ENCODE results near the gene RPTOR.
A peak's percentile ranks its signal among the peaks of the same experiment; 100 is the strongest.

The RPTOR gene

GRCh38 chr17:80850109-80850508, 305.5 kb downstream of the RPTOR start:
- no peak for DNase-seq (ENCODE audit: low spot score)

DNA sequence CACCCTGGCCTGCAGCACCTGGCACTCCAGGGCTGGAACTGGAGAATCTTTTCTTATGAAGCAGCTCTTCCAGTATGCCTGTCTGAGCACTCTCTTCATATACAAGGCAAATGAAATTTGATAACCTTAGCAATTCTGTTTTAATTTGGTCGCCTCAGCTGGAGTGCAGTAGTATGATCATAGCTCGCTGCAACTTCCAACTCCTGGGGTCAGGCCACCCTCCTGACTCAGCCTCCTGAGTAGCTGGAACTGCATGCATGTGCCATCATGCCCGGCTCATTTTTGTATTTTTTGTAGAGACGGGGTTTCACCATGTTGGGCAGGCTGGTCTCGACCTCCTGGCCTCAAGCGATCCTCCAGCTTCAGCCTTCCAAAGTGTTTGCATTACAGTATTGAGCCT, 306.2 kb downstream of the RPTOR start:
- DNase-seq (ENCODE audit: low spot score): no peak

GRCh38 chr17:80851277-80851925, 306.8 kb downstream of the RPTOR start:
- no peak for DNase-seq (ENCODE audit: low spot score)

- DNase-seq (ENCODE audit: low spot score): no peak
These were observed 307.9 kb downstream of the RPTOR start for GRCh38 chr17:80852476-80853015.

DNA sequence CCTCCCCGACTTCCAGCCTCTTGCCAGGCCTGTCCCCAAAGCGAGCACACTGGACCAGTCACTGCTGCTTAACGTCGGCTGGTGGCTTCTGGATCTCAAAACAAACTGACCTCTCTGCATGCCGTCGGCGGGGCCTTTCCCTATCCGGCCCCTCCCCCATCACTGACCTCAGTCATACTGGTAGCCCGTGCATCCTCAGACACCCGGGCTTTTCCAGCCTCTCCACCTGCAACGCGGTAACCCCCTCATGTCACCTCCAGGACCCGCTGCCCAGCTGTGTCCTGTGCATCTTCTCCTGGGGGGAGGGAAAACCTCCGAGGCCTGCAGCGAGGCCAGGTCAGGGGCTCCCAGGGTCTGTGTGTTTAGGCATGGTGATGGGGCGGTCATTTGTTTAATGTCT, 308.4 kb downstream of the RPTOR start:
- DNase-seq (ENCODE audit: low spot score): no peak

GRCh38 chr17:80854220-80854619, 309.6 kb downstream of the RPTOR start:
- DNase-seq (ENCODE audit: low spot score): no peak

DNA sequence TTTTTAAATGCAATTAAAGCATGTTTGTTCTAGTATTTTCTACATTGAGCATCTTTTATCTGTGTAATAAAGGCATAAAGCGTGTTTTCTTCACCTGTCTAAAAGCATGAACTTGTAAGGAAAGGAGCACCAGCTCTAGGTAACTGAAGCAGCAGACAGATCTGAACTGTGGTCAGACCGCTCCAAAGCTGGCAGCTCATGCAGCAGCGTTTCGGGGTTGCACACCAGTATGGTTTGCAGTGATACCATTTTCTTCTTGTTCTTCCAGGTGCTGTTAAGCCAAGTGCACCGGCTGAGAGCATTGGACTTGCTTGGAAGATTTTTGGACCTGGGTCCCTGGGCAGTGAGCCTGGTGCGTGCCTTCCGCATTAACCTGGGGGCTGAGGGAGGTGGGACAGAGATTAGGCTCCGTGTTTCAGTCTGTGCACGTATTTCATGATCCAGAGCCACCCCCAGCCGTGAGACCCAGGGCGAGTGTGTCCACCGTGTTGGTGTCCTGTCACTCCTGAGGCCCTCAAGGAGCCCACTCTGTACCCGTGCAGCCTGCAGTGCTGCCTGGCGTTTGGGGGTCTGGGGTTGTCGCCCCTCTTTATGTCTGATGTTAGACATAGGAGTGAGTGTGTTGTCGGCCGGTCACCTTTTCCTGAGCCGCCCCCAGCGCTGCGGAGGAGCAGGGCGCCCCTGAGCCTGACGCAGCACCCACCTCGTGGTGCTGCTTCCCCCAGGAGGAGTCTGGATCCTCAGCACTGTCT, 310.7 kb downstream of the RPTOR start:
- DNase-seq (ENCODE audit: low spot score): no peak

DNA sequence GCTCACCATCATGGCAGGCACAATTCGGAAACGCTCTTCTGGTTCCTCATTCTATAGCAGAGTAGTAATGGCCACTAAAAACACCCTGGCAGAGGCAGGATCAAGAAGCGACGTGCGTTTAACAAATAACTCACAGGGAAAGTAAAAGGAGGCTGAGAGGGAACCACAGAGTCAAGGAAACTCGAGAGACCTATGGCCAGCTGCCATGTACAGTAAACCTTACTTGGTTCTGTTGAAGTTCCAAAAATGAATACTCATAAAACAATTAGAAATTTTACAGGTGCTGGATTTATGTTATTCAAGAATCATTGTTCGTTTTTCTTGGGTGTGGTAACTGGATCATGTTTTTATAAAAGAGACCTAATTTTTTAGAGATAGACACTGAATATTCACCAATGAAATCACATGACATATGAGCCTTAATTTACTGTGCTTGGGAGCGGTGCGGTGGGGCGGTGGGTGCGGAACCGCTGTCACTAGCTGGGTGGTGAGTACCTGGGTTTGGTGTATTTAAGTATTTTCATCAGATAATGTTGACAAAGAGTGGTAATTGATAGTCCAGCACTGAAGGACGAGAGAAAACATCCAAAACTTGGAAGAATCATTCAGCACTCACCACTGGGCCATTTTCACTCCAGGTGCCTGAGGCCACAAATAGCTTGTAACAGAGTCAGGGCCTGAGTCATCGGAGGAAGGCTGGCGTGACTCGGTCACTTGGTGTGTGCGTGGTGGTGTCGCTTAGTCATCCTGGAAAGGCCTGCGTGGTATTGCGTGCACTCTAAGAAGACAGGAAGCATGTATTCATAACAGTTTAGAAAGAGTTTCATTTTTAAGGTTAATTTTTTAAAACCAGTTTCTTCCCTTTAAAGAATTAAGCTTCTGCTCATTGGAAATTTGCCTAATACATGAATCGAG, 311.6 kb downstream of the RPTOR start:
- DNase-seq (ENCODE audit: low spot score): no peak

DNA sequence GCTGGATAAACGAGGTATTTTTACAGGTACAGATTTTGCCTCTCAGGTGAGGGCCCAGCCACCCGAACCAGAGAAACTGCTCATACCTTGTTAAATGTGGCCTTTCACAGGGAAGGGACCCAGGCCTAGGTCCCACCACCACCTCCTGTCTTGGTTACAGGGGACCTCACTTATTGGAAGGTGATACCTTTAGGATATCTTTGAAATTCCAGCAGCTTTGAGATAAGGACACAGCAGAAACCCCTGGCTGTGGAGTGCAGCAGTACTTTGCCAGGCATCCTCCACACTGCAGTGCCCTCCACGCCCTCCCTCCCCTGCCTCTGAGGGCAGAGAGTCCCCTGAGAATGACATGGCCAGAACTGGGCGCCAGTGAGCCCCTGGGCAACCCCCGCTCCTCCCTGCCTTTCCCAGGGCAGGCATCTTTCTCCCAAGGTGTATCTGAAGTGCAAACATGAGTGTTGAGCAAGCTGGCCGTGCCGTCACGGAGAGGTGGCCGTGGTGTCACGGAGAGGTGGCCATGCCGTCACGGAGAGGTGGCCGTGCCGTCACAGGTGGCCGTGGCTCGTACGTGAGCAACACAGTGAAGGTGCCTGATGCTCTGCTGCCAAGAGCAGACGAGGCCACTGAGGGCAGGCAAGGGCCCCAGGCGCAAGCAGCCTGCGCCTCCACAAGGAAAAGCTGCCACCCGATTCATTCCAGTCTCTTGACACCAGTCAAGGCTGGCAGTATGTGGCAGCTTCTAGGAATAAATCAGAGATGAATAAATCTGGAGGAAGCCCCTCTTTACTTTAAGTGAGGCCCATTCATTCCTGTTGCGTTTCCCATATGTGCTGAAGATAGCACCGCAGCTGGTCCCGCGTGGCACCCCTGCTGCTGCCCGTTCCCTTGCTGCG, 312.5 kb downstream of the RPTOR start:
- DNase-seq (ENCODE audit: low spot score): no peak

DNA sequence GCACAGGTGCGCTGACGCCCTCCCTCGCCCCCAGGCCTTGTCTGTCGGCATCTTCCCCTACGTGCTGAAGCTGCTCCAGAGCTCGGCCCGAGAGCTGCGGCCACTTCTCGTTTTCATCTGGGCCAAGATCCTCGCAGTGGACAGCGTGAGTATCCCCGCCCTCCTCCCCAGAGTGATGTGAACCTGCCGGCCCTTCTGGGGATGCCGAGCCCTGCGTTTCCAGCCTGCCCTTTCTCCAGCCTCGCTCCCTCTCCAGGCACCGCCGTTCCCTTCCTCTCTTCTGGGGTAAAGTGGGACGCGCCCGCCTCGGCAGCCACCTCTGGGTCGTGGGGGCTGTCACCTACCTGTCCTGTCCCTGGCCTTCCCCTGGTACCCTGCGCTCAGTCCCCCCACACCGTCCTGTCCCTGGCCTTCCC, 313.1 kb downstream of the RPTOR start:
- no peak for DNase-seq (ENCODE audit: low spot score)

DNA sequence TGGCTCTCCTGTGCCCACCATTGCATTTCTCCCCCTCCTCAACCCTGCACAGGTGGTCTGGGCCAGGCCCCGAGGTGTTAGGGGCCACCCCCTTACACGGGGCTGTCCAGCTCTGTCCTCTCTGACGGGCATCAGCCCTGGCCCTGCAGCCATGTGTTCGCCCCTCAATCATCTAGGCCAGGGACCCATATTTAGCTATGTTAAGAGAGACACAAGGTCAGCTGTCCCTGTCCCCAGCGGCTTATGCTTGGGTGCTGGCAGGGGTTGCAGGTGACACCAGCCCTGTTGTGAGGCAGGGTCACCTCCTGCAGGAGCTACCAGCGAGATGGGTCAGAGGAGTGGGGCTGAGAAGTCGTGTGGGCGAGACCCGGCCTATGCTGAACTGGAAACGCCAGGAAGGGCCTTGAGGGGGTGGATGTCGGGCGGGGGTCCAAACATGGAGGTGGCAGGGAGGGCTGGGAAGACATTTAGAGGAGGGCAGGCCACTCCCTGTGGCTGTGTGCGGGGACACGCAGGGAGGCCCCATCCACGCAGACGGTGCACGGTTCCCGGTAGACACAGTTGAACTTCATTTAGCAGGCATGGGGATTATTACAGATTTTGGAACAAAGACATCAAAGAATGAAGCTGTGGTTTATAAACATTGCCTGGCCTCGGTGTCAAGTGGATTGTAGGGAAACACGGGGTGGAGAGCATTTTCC, 313.8 kb downstream of the RPTOR start:
- DNase-seq (ENCODE audit: low spot score): no peak

DNA sequence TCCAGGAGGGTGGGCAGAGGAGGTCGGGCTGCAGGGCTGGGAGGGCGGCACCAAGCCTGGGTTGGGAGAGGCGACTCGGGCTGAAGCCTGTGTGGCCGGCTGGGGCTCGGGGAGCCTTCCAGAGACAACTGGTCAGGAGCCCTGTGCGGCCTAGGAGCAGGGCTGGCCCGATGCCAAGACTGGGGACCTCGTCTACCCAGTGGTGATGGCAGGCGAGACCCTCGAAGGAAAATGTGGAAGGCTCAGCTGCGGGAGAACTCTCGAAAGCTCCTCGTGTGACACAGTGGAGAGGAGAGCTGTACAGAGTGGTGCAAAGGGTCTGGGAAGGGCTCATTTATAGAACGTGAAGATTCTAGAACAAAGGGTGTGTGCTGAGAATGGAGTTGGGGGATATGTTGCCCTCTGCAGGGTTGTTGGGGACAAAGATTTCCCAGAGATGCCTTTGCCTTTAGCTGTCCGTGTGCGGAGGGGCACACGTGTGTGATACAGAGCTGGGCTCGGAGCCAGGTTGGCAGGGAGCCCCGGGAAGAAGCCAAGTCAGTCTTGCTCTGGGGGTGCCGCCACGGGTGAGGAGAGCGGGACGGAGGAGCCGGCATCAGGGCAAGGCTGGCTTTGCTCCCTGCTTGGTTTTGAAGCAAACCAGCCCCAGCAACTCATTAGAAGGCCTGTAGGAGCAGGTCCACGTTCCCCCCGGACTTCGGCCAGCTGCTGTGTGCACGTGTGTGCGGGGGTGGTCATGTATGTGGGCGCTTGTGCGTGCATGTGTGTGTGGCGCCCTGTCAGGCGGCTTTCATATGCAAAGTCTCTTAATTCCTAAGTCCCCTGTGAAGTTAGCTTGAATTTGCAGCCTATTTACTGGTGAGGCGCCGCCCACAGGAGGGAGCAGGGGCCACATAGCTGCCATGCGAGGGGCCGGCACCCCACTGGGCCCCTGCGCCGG, 314.6 kb downstream of the RPTOR start:
- no peak for DNase-seq (ENCODE audit: low spot score)

DNA sequence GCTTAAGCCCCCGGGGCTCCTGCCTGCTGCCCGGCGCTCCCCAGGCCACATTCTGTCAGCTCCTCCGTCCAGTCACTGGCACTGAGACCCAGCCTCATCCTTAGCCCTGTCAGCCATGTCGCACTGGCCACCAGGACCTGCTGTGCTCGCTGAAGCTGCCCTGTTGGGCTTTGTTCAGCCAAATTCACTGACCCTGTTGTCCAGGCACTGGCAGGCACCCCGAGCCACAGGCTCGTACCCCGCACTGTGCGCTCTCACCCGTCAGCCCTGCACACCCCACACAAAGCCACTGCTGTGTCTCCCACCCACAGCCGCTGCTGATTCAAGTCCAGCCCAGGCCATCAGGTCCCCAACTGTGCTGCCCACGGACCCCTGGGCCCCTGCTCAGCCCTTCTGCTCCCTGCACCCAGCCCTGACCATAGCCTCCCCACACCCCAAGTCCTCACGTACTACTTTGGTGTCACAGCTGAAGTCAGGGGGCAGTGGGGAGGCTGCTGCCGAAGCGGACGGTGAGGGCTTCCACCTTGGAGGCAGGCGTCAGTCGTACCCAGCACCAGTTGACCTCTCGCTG, 315.5 kb downstream of the RPTOR start:
- no peak for DNase-seq (ENCODE audit: low spot score)

- DNase-seq (ENCODE audit: low spot score): no peak
These were observed 316.2 kb downstream of the RPTOR start for GRCh38 chr17:80860703-80861417.

DNA sequence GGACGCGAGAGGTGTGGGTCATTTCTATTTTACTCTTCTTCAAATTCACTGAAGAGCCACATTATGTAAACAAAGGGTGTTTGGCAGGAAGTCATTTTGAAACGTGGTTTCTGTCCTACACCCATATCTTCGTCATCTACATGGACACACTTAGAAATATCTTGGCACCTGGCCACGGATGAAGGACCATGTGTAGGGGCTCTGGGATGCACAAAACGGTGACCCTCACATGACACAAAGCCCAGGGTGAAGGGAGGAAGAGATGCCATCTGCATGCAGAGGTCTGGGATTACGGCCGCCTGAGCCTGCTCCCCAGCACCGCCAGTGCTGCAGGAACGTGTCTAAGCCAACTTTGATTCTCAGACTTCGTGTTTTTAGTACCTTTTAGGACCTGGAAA, 316.8 kb downstream of the RPTOR start:
- no peak for DNase-seq (ENCODE audit: low spot score)

- peak; percentile 55 for DNase-seq (ENCODE audit: low spot score)
These were observed 317.3 kb downstream of the RPTOR start for GRCh38 chr17:80861892-80862291.

DNA sequence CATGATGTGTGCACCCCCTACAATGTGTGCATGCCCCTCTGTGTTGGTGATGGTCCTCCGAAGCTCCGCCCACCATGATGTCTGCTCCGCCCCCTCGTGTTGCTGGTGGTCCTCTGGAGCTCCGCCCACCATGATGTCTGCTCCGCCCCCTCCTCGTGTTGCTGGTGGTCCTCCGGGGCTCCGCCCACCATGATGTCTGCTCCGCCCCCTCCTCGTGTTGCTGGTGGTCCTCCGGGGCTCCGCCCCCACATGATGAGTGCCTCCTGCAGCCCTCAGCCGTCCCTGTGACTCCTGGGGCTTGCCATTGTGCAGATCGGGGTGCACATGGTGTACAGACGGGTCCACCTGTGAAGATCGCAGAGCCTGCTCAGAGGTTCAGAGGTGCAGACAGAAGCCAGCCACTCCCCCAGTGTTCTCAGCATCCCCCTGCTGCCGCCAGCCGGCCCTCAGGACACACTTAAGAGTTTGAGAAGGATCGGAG, 317.9 kb downstream of the RPTOR start:
- no peak for DNase-seq (ENCODE audit: low spot score)

DNA sequence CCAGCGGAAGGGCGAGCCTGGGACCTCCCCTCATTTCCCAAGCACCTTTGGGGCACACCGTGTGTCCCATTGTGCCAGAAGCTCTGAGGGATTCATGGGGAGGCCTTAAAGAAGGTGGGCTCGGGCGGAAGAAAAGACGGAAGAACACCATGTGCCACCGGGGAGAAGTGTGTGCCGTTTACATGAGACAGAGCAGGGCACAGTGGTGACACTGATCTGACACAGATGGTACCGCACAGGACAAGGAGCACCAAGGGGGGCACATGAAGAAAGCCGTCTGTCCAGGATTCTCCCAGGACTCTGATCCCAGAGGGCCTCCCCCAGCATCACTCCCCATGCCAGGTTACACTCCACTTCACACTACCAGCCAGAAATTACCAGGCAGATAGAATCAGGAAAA, 318.3 kb downstream of the RPTOR start:
- no peak for DNase-seq (ENCODE audit: low spot score)

DNA sequence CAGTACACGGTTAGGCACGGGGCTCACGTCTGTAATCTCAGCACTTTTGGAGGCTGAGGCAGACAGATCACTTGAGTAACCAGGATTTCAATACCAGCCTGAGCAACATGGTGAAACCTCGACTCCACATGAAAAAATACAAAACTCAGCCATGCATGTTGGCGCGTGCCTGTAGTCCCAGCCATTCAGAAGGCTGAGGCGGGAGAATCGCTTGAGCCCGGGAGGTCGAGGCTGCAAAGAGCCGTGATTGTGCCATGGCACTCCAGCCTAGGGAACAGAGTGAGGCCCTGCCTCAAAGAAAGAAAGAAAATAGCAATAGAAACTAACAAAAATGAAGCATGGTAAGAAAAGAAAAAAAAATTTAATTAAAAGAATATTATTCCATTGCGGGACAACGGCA, 319.0 kb downstream of the RPTOR start:
- DNase-seq (ENCODE audit: low spot score): no peak
